D721Med (cell line): Measurements from ENCODE around the gene TPO.

Source experiments
- DNase-seq: peaks from one replicate; pipeline ENCODE4 v3.0.0; 2011; ENCODE audit warnings: low spot score; ENCODE audit not compliant: insufficient read length
- FAIRE-seq: peaks from 2 replicates; lab custom pipeline; 2011; peaks lifted over from hg19 to GRCh38; lab: Jason Lieb, UNC
- CTCF ChIP-seq: IDR thresholded peaks from 2 replicates; pipeline ENCODE4 v1.5.1; 2012; ENCODE audit warnings: mild to moderate bottlenecking, control low read depth; ENCODE audit not compliant: insufficient read depth; ENCODE audit errors: missing control alignments

Gene TPO

GRCh38 chr2:1476617-1477195 lies 63.4 kb downstream of the TPO start:
- FAIRE-seq = no peak
- TF ChIP-seq CTCF = no peak
- DNase-seq = no peak

- no peak for TF ChIP-seq CTCF
- FAIRE-seq (no peak), DNase-seq (no peak)
Observed at GRCh38 chr2:1477196-1478040, 64.2 kb downstream of the TPO start.

GRCh38 chr2:1478311-1479305 lies 65.3 kb downstream of the TPO start:
- FAIRE-seq (no peak), DNase-seq (no peak)
- TF ChIP-seq CTCF = no peak

GRCh38 chr2:1479346-1479745 lies 66.1 kb downstream of the TPO start:
- no peak for TF ChIP-seq CTCF
- no peak for DNase-seq
- FAIRE-seq = no peak

GRCh38 chr2:1480671-1481076 lies 67.4 kb downstream of the TPO start:
- FAIRE-seq = no peak
- no peak for TF ChIP-seq CTCF
- DNase-seq = no peak

- no peak for TF ChIP-seq CTCF
- FAIRE-seq (no peak), DNase-seq (no peak)
Observed at GRCh38 chr2:1481406-1482252, 68.4 kb downstream of the TPO start.
